GM21737 (cell line): ENCODE results near the gene EHD2.
"Not testable (repeated sequence)": the region's sequence is repeated elsewhere in the genome, so short reads cannot be mapped to it uniquely, and the experiment has no call there.

Experiments used
- ATAC-seq: cut with Tn5 transposase; IDR thresholded peaks from one replicate; pipeline ENCODE4 v1.9.1; 2021; ENCODE audit warnings: mild to moderate bottlenecking, moderate library complexity; ENCODE audit not compliant: unreplicated experiment

Gene EHD2

GRCh38 chr19:47765523-47766358, 52.5 kb downstream of the EHD2 start:
- ATAC-seq, result no peak

DNA sequence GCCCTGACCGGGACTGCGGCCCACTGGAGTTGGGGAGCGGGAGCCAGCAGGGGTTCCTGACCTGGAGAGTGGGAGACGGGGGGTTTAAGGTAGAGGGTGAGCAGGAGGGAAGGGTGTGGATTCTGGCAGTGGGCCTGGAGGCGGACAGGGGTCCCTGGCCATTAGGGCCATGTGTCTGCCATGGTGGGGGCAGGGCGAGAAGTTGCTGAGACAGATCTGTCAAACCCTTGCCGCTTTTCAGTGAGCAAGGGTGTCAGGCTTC, 53.1 kb downstream of the EHD2 start:
- no peak for ATAC-seq

- no peak for ATAC-seq
Observed at GRCh38 chr19:47766670-47767069, 53.4 kb downstream of the EHD2 start.

DNA sequence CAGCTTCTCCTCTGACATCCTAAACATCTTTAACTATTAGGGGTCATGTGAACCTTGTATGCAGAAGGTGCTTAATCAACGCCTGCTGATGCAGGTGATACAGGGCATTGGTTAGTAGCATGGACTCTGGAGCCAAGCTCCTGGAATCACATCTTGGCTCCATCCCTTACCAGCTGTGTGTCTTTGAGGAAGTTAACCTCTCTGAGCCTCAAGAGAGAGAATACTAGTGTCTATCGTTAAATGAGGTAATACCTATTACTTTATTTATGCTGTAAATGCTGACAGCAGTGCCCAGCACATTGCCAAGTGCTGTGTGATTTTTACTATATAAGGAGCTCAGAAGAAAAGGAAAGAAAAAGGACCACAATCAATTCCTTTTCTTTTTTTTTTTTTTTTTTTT, 54.1 kb downstream of the EHD2 start:
- ATAC-seq, result no peak

GRCh38 chr19:47768604-47769003, 55.4 kb downstream of the EHD2 start:
- no peak for ATAC-seq

DNA sequence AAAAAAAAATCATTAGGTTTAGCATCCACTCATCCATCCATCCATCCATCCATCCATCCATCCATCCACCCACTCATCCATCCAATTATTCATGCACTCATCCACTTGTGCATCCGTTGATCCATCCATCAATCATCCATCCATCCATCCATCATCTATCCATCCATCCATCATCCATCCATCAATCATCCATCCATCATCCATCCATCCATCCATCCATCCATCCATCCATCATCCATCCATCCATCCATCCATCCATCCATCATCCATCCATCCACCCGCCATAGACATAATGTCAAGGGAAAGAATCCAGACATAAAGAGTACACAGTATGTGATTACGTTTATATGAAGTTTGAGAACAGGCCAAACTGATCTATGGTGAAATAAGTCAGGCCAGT, 56.3 kb downstream of the EHD2 start:
- ATAC-seq, result no peak

GRCh38 chr19:47771291-47771690, 58.1 kb downstream of the EHD2 start:
- ATAC-seq, result not testable (repeated sequence)

DNA sequence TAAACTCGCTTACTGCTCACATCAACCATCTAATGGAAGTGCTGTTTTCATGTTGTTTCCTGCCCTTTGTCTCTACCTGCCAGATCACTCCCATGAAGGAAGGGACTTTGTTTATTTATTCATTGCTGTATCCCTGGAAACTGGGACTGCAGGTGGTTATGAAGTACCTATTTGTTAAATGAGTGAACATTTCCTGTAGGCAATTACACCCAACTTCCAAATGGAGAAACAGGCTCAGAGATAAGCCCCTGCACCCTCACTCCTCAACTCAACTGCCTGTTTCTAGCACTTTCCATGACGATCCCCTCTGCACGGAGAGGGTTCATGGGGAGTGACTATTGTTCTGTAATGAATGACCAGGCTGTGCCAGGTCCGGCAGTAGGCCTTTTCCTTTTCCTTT, 63.3 kb downstream of the EHD2 start:
- no peak for ATAC-seq

DNA sequence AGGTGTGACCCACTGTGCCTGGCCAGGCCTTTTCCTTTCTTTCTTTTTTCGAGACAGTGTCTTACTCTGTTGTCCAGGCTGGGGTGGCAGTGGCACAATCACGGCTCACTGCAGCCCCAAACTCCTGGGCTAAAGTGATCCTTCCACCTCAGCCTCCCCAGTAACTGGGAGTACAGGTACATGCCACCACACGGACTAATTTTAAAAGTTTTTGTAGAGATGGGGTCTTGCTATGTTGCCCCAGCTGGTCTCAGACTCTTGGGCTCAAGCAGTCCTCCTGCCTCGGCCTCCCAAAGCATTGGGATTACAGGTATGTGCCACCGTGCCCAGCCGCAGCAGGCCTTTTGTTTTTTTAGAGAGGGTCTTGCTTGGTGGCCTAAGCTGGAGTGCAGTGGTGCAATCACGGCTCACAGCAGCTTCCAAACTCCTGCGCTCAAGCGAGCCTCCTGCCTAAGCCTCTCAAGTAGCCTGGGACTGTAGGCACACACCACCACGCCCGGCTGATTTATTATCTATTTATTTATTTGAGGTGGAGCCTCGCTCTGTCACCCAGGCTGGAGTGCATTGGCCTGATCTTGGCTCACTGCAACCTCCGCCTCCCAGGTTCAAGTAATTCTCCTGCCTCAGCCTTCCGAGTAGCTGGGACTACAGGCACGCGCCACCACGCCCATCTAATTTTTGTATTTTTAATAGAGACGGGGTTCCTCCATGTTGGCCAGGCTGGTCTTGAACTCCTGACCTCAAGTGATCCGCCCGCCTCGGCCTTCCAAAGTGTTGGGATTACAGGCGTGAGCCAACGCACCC, 64.2 kb downstream of the EHD2 start:
- ATAC-seq, result not testable (repeated sequence)

- peak; percentile 74 for ATAC-seq
Observed at GRCh38 chr19:47778049-47778953, 65.1 kb downstream of the EHD2 start, which contains the start of gene SELENOW. SELENOW (plus strand) TSS chr19:47778703; CDS start chr19:47778786, 83 bp downstream.

DNA sequence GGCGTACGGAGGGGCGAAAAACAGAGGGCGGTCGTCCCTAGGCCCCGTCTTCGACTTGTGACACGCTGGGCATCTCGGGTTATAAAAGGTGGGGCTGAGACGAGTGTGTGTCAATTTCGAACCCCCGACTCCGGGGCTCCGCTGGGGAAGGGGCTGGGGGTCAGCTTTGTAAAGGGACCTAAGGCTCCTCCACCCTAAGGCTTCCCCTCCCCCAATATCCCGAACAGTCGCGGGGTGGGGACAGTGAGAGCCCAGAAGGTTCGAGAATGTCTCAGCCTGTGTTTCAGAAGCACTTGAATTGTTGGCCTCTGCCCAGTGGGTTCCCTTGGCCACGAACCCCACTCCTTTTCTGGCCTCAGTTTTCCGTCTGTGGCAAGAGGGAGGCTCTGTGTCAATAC, 65.7 kb downstream of the EHD2 start:
- ATAC-seq, result no peak

DNA sequence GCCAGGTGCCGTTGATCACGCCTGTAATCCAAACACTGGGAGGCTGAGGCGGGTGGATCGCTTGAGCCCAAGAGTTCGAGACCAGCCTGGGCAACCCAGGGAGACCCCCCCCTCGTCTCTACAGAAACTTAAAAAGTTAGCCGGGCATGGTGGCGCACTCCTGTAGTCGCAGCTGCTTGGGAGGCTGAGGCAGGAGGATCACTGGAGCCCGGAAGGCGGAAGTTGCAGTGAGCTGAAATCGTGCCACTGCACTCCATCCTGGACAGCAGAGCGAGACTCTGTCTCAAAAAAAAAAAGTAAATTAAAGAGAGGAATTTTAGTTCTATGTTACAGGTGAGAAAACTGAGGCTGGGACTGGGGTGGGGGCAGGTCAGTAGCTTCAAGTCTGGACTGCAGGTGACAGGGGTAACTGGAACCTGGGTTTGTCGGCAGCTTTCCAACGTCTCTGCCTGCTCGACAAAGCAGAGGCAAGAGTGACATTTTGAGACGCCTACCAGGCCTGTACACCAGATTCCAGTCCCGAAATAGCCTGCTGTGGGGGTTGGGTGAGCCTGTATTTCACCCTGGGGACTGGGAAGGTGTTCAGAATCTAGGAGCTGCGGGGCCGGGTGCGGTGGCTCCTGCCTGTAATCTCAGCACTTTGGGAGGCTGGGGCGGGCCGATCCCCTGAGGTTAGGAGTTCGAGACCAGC, 66.4 kb downstream of the EHD2 start:
- ATAC-seq, result no peak

- no peak for ATAC-seq
Observed at GRCh38 chr19:47780215-47780551, 67.0 kb downstream of the EHD2 start.

- ATAC-seq, result no peak
Observed at GRCh38 chr19:47781590-47782262, 68.5 kb downstream of the EHD2 start.

DNA sequence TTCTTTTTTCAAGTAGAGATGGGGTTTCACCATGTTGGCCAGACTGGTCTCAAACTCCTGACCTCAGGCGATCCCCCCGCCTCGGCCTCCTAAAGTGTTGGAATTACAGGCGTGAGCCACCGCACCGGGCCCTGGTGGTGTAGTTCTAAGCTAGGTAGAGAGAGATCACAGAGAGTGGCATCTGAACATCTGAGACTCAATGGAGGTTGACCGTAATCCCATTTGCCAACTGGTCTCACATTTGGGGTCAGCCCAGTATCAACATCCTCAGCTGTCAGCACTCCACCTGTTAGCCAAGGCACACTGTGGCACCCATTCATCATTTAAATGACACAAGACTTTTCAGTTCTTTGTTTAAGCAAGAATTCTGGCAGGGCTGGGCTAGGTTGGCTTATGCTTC, 73.3 kb downstream of the EHD2 start:
- ATAC-seq, result no peak

DNA sequence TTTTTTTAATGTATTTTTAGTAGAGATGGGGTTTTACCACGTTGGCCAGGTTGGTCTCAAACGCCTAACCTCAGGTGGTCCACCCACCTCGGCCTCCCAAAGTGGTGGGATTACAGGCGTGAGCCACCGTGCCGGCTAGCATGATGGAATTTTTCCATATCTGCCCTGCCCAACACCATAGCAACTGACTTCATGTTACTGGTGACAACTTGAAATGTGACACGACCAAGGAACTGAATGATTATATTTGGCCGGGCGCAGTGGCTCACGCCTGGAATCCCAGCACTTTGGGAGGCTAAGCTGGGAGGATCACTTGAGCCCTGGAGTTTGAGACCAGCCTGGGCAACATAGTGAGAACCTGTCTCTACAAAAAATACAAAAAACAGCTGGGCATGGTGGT, 74.1 kb downstream of the EHD2 start:
- not testable (repeated sequence) for ATAC-seq

- ATAC-seq, result not testable (repeated sequence)
Observed at GRCh38 chr19:47789811-47790210, 76.6 kb downstream of the EHD2 start.

DNA sequence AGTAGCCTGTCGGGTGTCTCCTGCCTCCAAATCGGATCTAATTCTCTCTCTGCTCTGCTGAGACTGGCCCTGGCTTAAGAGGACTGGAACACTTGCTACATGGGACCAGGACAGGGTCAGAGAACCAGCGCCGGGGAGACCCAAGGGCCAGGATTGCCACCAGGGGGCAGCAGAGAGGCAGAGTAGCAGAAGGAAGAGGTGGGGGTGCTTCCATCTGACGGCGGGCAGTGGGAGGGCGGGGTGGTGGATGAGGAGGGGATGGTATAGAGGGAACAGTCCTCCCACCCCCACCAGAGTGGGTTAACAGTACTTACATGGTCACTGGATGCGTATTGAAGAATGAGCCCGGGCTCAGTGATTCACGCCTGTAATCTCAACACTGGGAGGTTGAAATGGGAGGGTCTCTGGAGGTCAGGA, 77.2 kb downstream of the EHD2 start:
- no peak for ATAC-seq

- no peak for ATAC-seq
Observed at GRCh38 chr19:47792616-47793015, 79.4 kb downstream of the EHD2 start.
